Brain microvascular endothelial cell (primary cell): ENCODE data around the gene MGME1.

Source experiments
- DNase-seq: peaks from one replicate; pipeline ENCODE4 v3.0.0-alpha.2; 2020
- H3K27ac ChIP-seq: fragments of 250-450 bp; sonication (Bioruptor Pico); 2 replicates; pipeline ENCODE4 v1.5.1; 2020; ENCODE audit warnings: mild to moderate bottlenecking, moderate library complexity
- H3K27me3 ChIP-seq: fragments of 250-450 bp; sonication (Bioruptor Pico); replicated peaks from 2 replicates; pipeline ENCODE4 v1.5.1; 2020; ENCODE audit warnings: mild to moderate bottlenecking
- H3K36me3 ChIP-seq: fragments of 250-450 bp; sonication (Bioruptor Pico); replicated peaks from 2 replicates; pipeline ENCODE4 v1.5.1; 2020; ENCODE audit warnings: mild to moderate bottlenecking
- H3K4me3 ChIP-seq: 2 replicates; pipeline ENCODE4 v1.5.1; 2011; ENCODE audit warnings: low read depth, mild to moderate bottlenecking, control low read depth, low read length, moderate library complexity
- CTCF ChIP-seq: IDR thresholded peaks from 2 replicates; pipeline ENCODE4 v1.5.1; 2011; ENCODE audit warnings: low read depth, mild to moderate bottlenecking, moderate library complexity, low read length, control low read depth, inconsistent platforms; ENCODE audit errors: missing control alignments
- in situ Hi-C: cut with HindIII; loops from 2 replicates; pipeline ENCODE4 v1.10.0; 2017; ENCODE audit warnings: low sequenced_read_pairs, low pct_ligation_motif_present

MGME1 gene

GRCh38 chr20:17943343-17943742, 25.5 kb upstream of the MGME1 start:
- no peak for DNase-seq
- no peak overlapping the region for H3K4me3 ChIP-seq
- peaks cover 79% of the 10 kb centered on the region for H3K36me3 ChIP-seq
- no peak overlapping the region for H3K27ac ChIP-seq
- in situ Hi-C loops: no loop called here
- H3K27me3 ChIP-seq: no peaks in the 10 kb centered on the region
- TF ChIP-seq CTCF: no peak

- TF ChIP-seq CTCF: no peak
- no peak overlapping the region for H3K4me3 ChIP-seq
- no peak for DNase-seq
- H3K27ac ChIP-seq: no peak overlapping the region
- peaks cover 90% of the 10 kb centered on the region for H3K36me3 ChIP-seq
- H3K27me3 ChIP-seq: no peaks in the 10 kb centered on the region
- in situ Hi-C loops: no loop called here
Observed at GRCh38 chr20:17944854-17945474, 23.9 kb upstream of the MGME1 start.

- Histone ChIP-seq H3K27me3 (no peaks in the 10 kb centered on the region), H3K36me3 (peaks cover 90% of the 10 kb centered on the region), H3K4me3 (no peak overlapping the region), H3K27ac (no peak overlapping the region)
- no peak for DNase-seq
- TF ChIP-seq CTCF: no peak
- in situ Hi-C loops: no loop called here
Observed at GRCh38 chr20:17946040-17946439, 22.8 kb upstream of the MGME1 start.

- in situ Hi-C loops: no loop called here
- Histone ChIP-seq H3K36me3 (peaks cover 90% of the 10 kb centered on the region), H3K27ac (no peak overlapping the region), H3K27me3 (no peaks in the 10 kb centered on the region), H3K4me3 (no peak overlapping the region)
- DNase-seq: no peak
- no peak for TF ChIP-seq CTCF
Observed at GRCh38 chr20:17946572-17947473, 22.0 kb upstream of the MGME1 start.

- TF ChIP-seq CTCF: no peak
- Histone ChIP-seq H3K36me3 (peaks cover 90% of the 10 kb centered on the region), H3K4me3 (no peak overlapping the region), H3K27ac (no peak overlapping the region), H3K27me3 (no peaks in the 10 kb centered on the region)
- in situ Hi-C loops: no loop called here
- no peak for DNase-seq
Observed at GRCh38 chr20:17947474-17947815, 21.4 kb upstream of the MGME1 start.
